ENCODE measurements around the gene RP2. TPM values are rescaled to one million over a fixed set of nuclear protein-coding genes. Genes with fewer than 3 reads are reported as not detected.

RP2 gene
- total and polyA plus RNA-seq, 2 of the 8 experiments (the other 6 are each of a cell fraction or from before 2014, with no cell fraction given): 2.2 to 6.9 TPM

- no peak for TF ChIP-seq ATF2 (IDR thresholded peaks at IDR 0.05; ENCODE audit: low read length)
- TF ChIP-seq SP2 (IDR thresholded peaks at IDR 0.05; ENCODE audit: low read length): no peak
- no peak for TF ChIP-seq CEBPB (IDR thresholded peaks at IDR 0.05; ENCODE audit: low read depth, low read length)
- no peak for TF ChIP-seq SP1 (IDR thresholded peaks at IDR 0.05; ENCODE audit: low read depth, low read length)
- no peak for TF ChIP-seq SIRT6 (IDR thresholded peaks at IDR 0.05; ENCODE audit: low read length)
- no peak for TF ChIP-seq RBBP5 (IDR thresholded peaks at IDR 0.05; ENCODE audit: borderline replicate concordance, low read depth, low read length)
- no peak for TF ChIP-seq SP4 (IDR thresholded peaks at IDR 0.05; ENCODE audit: low read length)
Observed at GRCh38 chrX:46904626-46905025, 67.8 kb downstream of the RP2 start (continued).
